Trophoblast cell (in vitro differentiated cells and primary cell): ENCODE results near the gene GAB2.
A peak's percentile ranks its signal among the peaks of the same experiment; 100 is the strongest.

Experiments
- DNase-seq, 2 donors: peaks; one replicate each; pipeline ENCODE4 v3.0.0-alpha.2; 2016
- H2AFZ ChIP-seq: 2 replicates; pipeline ENCODE4 v1.6.1; 2013; ENCODE audit warnings: low read length, moderate library complexity, mild to moderate bottlenecking; ENCODE audit not compliant: insufficient read depth, poor library complexity
- H2AK5ac ChIP-seq: 2 replicates; pipeline ENCODE4 v1.6.1; 2013; ENCODE audit warnings: mild to moderate bottlenecking, low read length
- H2BK120ac ChIP-seq: 2 replicates; pipeline ENCODE4 v1.6.1; 2013; ENCODE audit warnings: low read length, mild to moderate bottlenecking, moderate library complexity; ENCODE audit not compliant: insufficient read depth, poor library complexity
- H2BK12ac ChIP-seq: 2 replicates; pipeline ENCODE4 v1.6.1; 2013; ENCODE audit warnings: mild to moderate bottlenecking, low read length, moderate library complexity
- H2BK5ac ChIP-seq: 2 replicates; pipeline ENCODE4 v1.6.1; 2013; ENCODE audit warnings: low read length, low read depth, moderate library complexity, mild to moderate bottlenecking; ENCODE audit not compliant: poor library complexity
- H3K14ac ChIP-seq: 2 replicates; pipeline ENCODE4 v1.6.1; 2013; ENCODE audit warnings: mild to moderate bottlenecking, low read length
- H3K18ac ChIP-seq: 2 replicates; pipeline ENCODE4 v1.6.1; 2013; ENCODE audit warnings: mild to moderate bottlenecking, low read length
- H3K23ac ChIP-seq: 2 replicates; pipeline ENCODE4 v1.6.1; 2013; ENCODE audit warnings: low read length
- H3K27ac ChIP-seq: 2 replicates; pipeline ENCODE4 v1.5.1; 2013; ENCODE audit warnings: low read depth, mild to moderate bottlenecking, inconsistent platforms, low read length, moderate library complexity
- H3K27me3 ChIP-seq: 2 replicates; pipeline ENCODE4 v1.6.1; 2013; ENCODE audit warnings: inconsistent platforms, mild to moderate bottlenecking, low read length, moderate library complexity; ENCODE audit not compliant: insufficient read depth
- H3K36me3 ChIP-seq, 2 experiments: 1 replicate in 1 of 2; 2 replicates in 1 of 2; pipeline ENCODE4 v1.6.1; 2013; ENCODE audit warnings: low read length in 2 of 2, mild to moderate bottlenecking in 2 of 2, moderate library complexity in 1 of 2; ENCODE audit not compliant: insufficient read depth in 2 of 2, control insufficient read depth in 1 of 2
- H3K4ac ChIP-seq: 2 replicates; pipeline ENCODE4 v1.6.1; 2013; ENCODE audit warnings: low read depth, mild to moderate bottlenecking, low read length, moderate library complexity
- H3K4me1 ChIP-seq, 2 experiments: 1 replicate in 1 of 2; 2 replicates in 1 of 2; pipeline ENCODE4 v1.6.1; 2013; ENCODE audit warnings: low read length in 2 of 2, mild to moderate bottlenecking in 2 of 2, moderate library complexity in 1 of 2; ENCODE audit not compliant: insufficient read depth in 2 of 2, control insufficient read depth in 1 of 2
- H3K4me2 ChIP-seq: 2 replicates; pipeline ENCODE4 v1.6.1; 2013; ENCODE audit warnings: inconsistent platforms, mild to moderate bottlenecking, low read length, moderate library complexity
- H3K4me3 ChIP-seq: 2 replicates; pipeline ENCODE4 v1.5.1; 2013; ENCODE audit warnings: mild to moderate bottlenecking, low read depth, low read length, inconsistent platforms
- H3K79me1 ChIP-seq: one replicate; pipeline ENCODE4 v1.6.1; 2013; ENCODE audit warnings: low read length
- H3K79me2 ChIP-seq: 2 replicates; pipeline ENCODE4 v1.6.1; 2013; ENCODE audit warnings: low read length, mild to moderate bottlenecking; ENCODE audit not compliant: control insufficient read depth, insufficient read depth, poor library complexity
- H3K9ac ChIP-seq: 2 replicates; pipeline ENCODE4 v1.6.1; 2013; ENCODE audit warnings: mild to moderate bottlenecking, low read length
- H3K9me3 ChIP-seq: 2 replicates; pipeline ENCODE4 v1.6.1; 2013; ENCODE audit warnings: low read depth, mild to moderate bottlenecking, control low read depth, inconsistent platforms, low read length; ENCODE audit not compliant: insufficient read depth
- H4K12ac ChIP-seq: 2 replicates; pipeline ENCODE4 v1.6.1; 2013; ENCODE audit warnings: low read depth, mild to moderate bottlenecking, low read length, moderate library complexity
- H4K8ac ChIP-seq: 2 replicates; pipeline ENCODE4 v1.6.1; 2013; ENCODE audit warnings: low read depth, mild to moderate bottlenecking, low read length, moderate library complexity
- H4K91ac ChIP-seq: one replicate; pipeline ENCODE4 v1.6.1; 2013; ENCODE audit warnings: low read depth, mild to moderate bottlenecking, low read length, moderate library complexity
- WGBS: extraction: QIAGEN DNeasy Blood & Tissue Kit; methylation state at CpG from one replicate; pipeline ENCODE4 v1.1.7; 2013; ENCODE audit warnings: missing lambda C conversion rate; ENCODE audit not compliant: insufficient read length, insufficient coverage; ENCODE audit errors: extremely low coverage; 5-methylcytosine and 5-hydroxymethylcytosine counted together

The GAB2 gene

GRCh38 chr11:78210000-78210608 lies 207.5 kb downstream of the GAB2 start:
- H4K91ac ChIP-seq = no peak overlapping the region
- peaks cover 0 to 7% of the 10 kb centered on the region in 2 experiments for H3K4me1 ChIP-seq
- H3K79me1 ChIP-seq = no peaks in the 10 kb centered on the region
- no peak overlapping the region for H3K4me3 ChIP-seq
- no peak overlapping the region for H2AK5ac ChIP-seq
- H3K36me3 ChIP-seq = peaks cover 70 to 76% of the 10 kb centered on the region in 2 experiments
- H3K9ac ChIP-seq = no peak overlapping the region
- no CpG with 5 or more reads among the region's 31 CpGs for WGBS
- H3K23ac ChIP-seq = no peak overlapping the region
- no peak overlapping the region for H3K4ac ChIP-seq
- no peak overlapping the region for H3K18ac ChIP-seq
- H2BK12ac ChIP-seq = no peak overlapping the region
- H3K79me2 ChIP-seq = peaks cover 2% of the 10 kb centered on the region
- no peak overlapping the region for H2BK120ac ChIP-seq
- no peak overlapping the region for H3K14ac ChIP-seq
- no peak overlapping the region for H3K27ac ChIP-seq
- no peak for DNase-seq
- H3K27me3 ChIP-seq = no peaks in the 10 kb centered on the region
- no peak overlapping the region for H4K12ac ChIP-seq
- H2BK5ac ChIP-seq = no peak overlapping the region
- H3K9me3 ChIP-seq = no peaks in the 10 kb centered on the region
- H3K4me2 ChIP-seq = no peak overlapping the region
- no peak overlapping the region for H2AFZ ChIP-seq
- no peak overlapping the region for H4K8ac ChIP-seq

- no peak overlapping the region for H4K91ac ChIP-seq
- no peaks in the 10 kb centered on the region for H3K79me1 ChIP-seq
- H3K36me3 ChIP-seq = peaks cover 66 to 75% of the 10 kb centered on the region in 2 experiments
- no CpG with 5 or more reads among the region's 18 CpGs for WGBS
- H2BK120ac ChIP-seq = no peak overlapping the region
- peaks cover 0 to 7% of the 10 kb centered on the region in 2 experiments for H3K4me1 ChIP-seq
- no peak overlapping the region for H3K14ac ChIP-seq
- H3K4ac ChIP-seq = no peak overlapping the region
- H3K18ac ChIP-seq = no peak overlapping the region
- no peak overlapping the region for H4K8ac ChIP-seq
- H2BK5ac ChIP-seq = no peak overlapping the region
- no peak overlapping the region for H2AFZ ChIP-seq
- peaks cover 2% of the 10 kb centered on the region for H3K79me2 ChIP-seq
- H3K9me3 ChIP-seq = no peaks in the 10 kb centered on the region
- no peak overlapping the region for H3K9ac ChIP-seq
- no peak overlapping the region for H2BK12ac ChIP-seq
- H3K4me3 ChIP-seq = no peak overlapping the region
- H2AK5ac ChIP-seq = no peak overlapping the region
- DNase-seq = no peak
- no peak overlapping the region for H3K23ac ChIP-seq
- H3K27ac ChIP-seq = no peak overlapping the region
- H4K12ac ChIP-seq = no peak overlapping the region
- no peaks in the 10 kb centered on the region for H3K27me3 ChIP-seq
- no peak overlapping the region for H3K4me2 ChIP-seq
Measured at GRCh38 chr11:78209478-78209877, 208.1 kb downstream of the GAB2 start.

GRCh38 chr11:78208257-78209165 lies 209.1 kb downstream of the GAB2 start:
- peaks cover 2% of the 10 kb centered on the region for H3K79me2 ChIP-seq
- no peak overlapping the region for H4K8ac ChIP-seq
- no peak overlapping the region for H3K27ac ChIP-seq
- H3K9me3 ChIP-seq = no peaks in the 10 kb centered on the region
- peaks cover 58 to 66% of the 10 kb centered on the region in 2 experiments for H3K36me3 ChIP-seq
- no peak overlapping the region for H2BK120ac ChIP-seq
- peak; percentile 12 to 14 for DNase-seq
- no CpG with 5 or more reads among the region's 16 CpGs for WGBS
- no peak overlapping the region for H3K9ac ChIP-seq
- no peak overlapping the region for H2AFZ ChIP-seq
- H3K27me3 ChIP-seq = no peaks in the 10 kb centered on the region
- no peak overlapping the region for H3K23ac ChIP-seq
- H3K4ac ChIP-seq = no peak overlapping the region
- H3K18ac ChIP-seq = no peak overlapping the region
- no peak overlapping the region for H3K4me3 ChIP-seq
- no peak overlapping the region for H3K14ac ChIP-seq
- H2BK5ac ChIP-seq = no peak overlapping the region
- no peak overlapping the region for H2AK5ac ChIP-seq
- H3K4me2 ChIP-seq = no peak overlapping the region
- H4K91ac ChIP-seq = no peak overlapping the region
- H2BK12ac ChIP-seq = no peak overlapping the region
- peaks cover 0 to 7% of the 10 kb centered on the region in 2 experiments for H3K4me1 ChIP-seq
- no peaks in the 10 kb centered on the region for H3K79me1 ChIP-seq
- H4K12ac ChIP-seq = no peak overlapping the region

- no peak overlapping the region for H2AFZ ChIP-seq
- H3K4me2 ChIP-seq = no peak overlapping the region
- peaks cover 5 to 11% of the 10 kb centered on the region in 2 experiments for H3K4me1 ChIP-seq
- H3K79me2 ChIP-seq = peaks cover 2% of the 10 kb centered on the region
- H3K27ac ChIP-seq = no peak overlapping the region
- H3K9me3 ChIP-seq = no peaks in the 10 kb centered on the region
- peaks cover 56 to 63% of the 10 kb centered on the region in 2 experiments for H3K36me3 ChIP-seq
- H3K4me3 ChIP-seq = no peak overlapping the region
- H3K14ac ChIP-seq = no peak overlapping the region
- H3K23ac ChIP-seq = no peak overlapping the region
- H4K12ac ChIP-seq = no peak overlapping the region
- no peak overlapping the region for H2BK12ac ChIP-seq
- H4K91ac ChIP-seq = no peak overlapping the region
- H3K4ac ChIP-seq = no peak overlapping the region
- H2BK120ac ChIP-seq = no peak overlapping the region
- no peak overlapping the region for H4K8ac ChIP-seq
- no peak overlapping the region for H2AK5ac ChIP-seq
- H3K9ac ChIP-seq = no peak overlapping the region
- H3K18ac ChIP-seq = no peak overlapping the region
- DNase-seq = no peak
- no peaks in the 10 kb centered on the region for H3K27me3 ChIP-seq
- H3K79me1 ChIP-seq = no peaks in the 10 kb centered on the region
- no peak overlapping the region for H2BK5ac ChIP-seq
- WGBS = no CpG with 5 or more reads among the region's 11 CpGs
Measured at GRCh38 chr11:78207532-78208256, 209.9 kb downstream of the GAB2 start.
